ENCODE measurements around the gene TCOF1.

Gene TCOF1

DNA sequence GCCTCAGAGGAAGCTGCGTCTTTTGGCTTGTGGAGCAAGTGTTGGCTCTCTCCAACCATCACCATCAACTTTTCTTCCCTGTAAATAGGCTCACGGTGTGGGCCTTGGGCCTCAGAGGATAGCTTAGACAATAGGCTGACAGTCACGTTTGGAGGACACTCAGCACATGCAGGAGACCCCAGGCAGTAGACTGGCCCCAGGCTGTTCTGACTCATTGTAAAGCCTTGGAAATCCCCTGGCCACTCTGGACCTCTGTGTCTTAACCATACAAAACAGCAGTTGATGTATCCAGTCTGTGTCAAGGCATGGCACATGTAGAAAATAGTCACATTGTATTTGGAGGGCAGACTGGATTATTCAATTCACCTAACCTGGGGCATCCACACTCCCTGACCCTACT lies 36.6 kb downstream of the TCOF1 start:
- no peak for DNase-seq

GRCh38 chr5:150394912-150395687 lies 37.6 kb downstream of the TCOF1 start:
- DNase-seq: no peak

DNA sequence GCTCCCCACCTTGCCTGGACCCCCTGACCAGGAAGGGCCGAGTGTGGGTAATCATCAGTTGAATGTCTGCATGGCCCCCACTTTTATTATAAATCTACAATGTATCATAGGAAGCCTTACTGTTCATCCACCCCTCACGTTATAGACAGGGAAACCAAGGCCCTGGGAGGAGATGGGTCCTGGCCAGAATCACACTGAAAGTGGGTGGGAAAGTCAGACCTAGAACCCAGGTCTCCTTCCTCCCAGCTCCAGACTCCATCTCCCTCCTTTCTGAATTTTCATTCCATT lies 38.1 kb downstream of the TCOF1 start:
- DNase-seq: no peak

GRCh38 chr5:150396267-150396666 lies 38.8 kb downstream of the TCOF1 start:
- no peak for DNase-seq

DNA sequence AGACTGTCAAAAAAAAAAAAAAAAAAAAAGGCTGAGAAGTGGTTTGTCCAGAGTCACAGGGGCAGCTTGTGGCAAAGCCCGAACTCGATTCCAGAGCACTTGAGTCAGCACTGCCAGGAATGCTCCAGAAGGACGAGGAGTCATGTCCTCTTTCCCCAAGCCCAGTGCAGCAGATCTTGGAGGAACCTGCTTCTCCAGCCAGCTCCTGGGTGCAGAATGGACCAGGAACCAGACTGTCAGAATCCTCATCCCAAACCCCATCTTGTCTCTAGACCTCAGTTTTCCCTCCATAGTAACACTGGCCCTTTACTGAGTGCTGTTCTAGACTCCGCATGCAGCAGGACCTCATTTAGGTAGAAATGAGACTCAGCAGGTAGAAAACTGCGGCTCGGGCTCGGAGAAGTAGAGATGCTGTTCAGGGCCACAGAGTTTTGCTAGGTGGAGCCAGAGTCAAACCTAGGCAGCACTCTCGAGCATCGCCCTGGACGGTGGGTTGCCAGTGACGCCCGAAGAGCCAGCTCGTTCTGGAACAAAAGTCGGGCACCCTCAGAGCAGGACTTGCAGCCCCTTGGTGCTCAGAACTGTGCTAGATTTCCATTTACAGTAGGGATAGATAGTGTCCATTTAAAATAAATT lies 39.8 kb downstream of the TCOF1 start:
- no peak for DNase-seq

- DNase-seq: no peak
These were observed 40.6 kb downstream of the TCOF1 start for GRCh38 chr5:150397782-150398721.

DNA sequence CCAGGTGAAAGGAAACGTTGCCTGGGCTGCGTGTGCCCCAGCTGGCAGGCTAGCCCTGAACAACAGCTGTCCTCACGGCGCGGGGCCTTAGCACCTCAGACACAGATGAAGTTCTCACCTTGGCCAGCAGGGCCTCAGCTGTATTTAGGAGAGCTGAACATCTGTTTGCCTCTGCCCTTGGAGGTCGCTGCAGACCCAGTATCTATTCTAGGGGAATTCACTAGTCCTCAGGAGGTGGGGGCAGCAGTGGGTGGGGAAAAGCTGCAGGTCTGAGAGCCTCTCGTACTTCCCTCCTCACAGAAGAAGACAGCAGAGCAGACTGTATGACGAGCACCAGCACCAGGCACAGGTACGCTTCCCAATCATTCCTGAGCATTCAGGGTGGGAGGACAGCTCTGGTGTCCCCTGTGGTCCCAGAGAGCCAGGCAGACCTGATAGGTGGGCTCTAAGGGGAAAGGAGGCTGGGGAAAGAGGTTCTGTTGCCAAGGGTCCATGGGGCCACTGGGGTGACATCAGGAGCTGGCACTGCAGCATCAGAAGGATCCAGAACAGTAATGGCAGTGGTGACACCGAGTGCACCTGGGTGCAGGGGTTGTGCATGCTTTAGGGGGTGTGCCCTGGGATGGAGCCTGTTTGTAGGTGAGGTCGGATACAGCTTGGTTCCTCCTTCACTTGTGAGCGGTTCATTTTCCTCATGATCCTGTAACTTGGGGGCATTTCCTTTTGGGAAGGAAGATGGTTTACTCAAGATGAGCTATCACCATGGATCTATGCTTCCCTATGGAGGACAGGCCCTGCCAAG lies 41.4 kb downstream of the TCOF1 start:
- no peak for DNase-seq

GRCh38 chr5:150399524-150400211 lies 42.2 kb downstream of the TCOF1 start:
- no peak for DNase-seq

DNA sequence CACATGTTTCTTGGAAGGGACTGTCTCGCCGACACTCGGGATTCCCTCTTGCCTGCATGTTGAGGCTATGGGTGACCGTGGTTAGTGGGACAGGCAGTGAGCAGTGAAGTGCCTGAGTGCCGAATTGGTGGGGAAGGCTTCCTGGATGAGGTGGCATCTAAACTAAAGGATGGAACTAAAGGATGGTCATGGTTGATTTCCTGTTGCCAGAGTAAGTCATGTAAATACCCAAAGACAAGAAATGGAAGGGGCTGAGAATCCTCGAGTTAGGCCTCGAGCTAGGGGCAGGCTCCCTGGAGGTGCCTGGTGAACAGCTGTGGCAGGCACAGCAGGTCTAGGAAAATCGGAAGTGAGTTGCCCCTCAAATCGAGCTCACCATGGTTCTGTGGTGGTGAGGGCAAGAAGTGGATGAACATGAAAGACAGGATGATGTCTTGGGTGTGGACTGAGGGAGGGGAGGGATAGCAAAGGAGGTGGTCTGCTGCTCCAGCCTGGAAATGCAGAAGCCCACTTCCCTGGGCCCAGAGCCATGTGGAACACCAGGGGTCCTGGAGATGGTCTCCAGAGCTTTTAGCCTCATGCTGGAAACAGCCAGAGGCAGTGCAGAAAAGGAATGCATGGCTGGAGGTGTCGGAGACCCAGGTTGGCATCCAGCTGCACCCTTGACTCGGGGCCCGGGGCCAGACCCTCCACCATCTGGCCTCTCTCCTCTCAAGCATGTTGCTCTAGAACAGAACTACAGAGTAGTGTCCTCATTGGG lies 43.0 kb downstream of the TCOF1 start:
- no peak for DNase-seq

DNA sequence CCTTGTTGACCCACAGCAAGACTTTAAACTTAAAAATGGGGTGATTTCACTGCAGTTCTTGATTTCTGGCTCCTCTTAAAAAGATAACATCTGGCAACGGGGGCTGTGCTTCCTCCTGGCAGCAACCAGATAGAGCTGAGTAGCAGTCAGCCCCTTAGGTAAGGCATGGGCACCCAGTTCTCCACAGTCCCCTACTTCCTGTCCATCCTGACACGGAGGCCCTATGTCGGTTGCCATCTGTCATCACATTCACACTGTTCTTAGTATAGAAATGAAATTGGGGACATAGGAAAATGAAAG lies 43.5 kb downstream of the TCOF1 start:
- DNase-seq: no peak

DNA sequence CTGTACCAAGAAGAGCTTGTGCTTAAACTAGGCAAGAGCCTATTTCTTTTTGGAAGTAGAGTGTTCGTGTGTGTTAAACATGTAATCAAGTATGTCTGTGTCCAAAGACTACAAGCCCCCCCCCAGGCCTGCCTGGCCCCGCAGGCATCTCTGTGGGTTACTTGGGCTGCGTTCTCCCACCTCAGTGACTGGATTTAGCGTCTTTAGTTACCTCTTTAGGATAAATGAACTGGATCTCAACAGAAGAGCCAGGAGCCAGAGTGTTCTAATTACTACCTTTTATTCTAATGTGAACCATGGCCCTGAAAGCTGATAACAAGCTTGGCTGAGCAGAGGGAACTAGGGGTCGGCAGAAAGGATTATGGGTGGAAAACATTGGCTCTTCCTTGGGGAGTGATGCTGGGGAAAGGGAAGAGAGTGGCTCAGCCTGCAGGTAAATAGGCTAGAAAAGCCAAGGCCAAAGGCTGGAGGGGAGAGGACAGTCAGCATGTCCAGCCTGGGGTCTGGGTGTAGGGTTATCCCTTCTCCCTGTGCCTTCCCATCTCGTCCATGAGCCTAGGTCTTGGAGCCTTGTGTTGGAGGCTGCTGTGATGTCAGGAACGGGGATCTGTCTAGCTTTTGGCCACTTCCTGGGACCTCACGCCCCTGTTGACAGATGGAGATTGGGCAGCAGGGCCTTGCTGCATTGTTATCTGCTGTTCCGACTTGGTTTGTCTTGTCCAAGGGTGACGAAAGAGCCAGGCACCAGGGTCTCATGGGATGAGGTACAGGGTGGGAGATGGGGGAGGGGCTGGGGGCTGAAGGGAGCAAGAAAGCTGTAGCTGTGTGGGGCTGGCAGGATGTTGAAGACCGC lies 44.1 kb downstream of the TCOF1 start:
- DNase-seq: no peak

GRCh38 chr5:150402229-150402773 lies 44.8 kb downstream of the TCOF1 start:
- DNase-seq: no peak

- no peak for DNase-seq
These were observed 45.4 kb downstream of the TCOF1 start for GRCh38 chr5:150402901-150403342.

- no peak for DNase-seq
These were observed 46.6 kb downstream of the TCOF1 start for GRCh38 chr5:150404121-150404520.

DNA sequence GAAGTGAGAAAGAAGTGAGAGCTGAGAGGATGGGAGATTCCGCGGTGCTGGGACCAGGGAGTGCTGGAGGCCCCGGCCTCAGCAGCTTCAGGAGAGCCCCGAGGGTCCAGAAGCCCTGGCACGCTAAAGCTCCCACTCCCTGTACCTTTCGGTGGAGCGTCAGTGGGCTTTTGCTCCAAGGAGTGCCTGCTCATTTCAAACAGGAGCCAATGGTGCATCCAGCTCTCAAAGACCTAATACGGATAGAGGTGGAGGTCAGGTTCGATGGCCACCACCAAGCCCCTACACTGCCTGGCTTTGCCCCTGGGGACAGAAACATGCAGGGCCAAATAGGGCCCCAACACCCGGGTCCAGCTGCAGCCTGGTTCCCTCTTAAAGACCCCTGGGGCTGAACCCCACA lies 47.0 kb downstream of the TCOF1 start:
- no peak for DNase-seq

DNA sequence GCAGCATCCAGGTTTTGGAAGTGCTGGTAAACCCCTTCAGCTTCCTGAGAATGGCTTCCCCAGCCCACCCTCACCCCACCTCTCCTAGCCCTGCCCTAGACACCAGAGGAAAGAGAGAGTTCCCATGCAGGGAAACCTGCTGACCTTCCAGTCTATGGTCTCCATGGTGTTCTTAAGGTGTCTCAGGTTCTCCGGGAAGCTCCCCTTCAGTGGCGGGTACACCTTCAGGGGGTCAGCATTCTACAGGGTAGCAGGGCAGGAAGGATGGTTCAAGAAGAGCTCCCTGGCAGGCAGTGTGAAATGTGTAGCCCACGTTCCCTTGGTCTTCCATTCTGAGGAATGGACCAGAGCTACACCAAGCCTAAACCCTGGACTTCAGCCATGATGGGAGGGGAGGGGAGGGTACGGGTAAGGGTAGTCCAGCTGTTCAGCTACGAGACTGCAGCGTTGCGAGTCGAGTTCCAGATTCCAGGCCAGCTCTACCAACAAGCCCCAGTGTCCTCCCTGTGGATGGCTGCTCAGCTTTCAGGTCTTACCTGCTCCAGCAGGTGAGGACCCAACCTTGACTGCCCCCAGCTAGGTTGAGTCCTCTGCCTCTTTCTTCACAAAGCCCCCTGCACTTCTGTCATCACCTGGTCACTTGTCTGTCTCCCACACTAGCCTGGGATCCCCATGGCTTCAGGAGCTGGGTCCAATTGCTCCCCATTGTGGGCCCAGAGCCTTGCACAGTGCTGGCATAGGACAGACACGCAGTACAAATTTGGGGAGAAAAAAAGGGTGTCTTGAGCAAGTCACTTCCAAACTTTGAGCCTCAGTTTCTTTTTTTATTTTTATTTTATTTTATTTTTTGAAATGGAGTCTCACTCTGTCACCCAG lies 47.7 kb downstream of the TCOF1 start:
- DNase-seq: no peak

- DNase-seq: no peak
These were observed 48.7 kb downstream of the TCOF1 start for GRCh38 chr5:150406103-150406722.

DNA sequence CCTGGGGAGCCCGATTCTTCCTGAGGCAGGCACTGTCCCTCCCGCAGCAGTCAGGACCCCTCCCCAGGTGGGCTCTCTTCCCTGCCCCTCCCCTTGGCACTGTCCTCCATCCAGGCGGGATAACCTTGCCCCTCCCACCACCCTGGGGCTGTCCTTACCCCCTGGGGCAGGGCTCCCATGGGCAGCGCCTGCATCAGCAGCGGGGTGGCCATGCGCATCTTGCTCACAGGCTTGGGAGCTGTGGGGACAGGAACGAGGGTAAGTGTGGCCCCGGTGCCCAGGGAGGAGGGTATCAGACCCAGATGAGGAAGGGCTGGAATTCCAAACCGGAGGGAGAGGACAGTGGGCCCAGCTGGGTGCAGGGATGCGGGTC lies 49.2 kb downstream of the TCOF1 start:
- DNase-seq: no peak
